MCF 10A (cell line): ENCODE results near the gene ARHGEF4. TPM values are rescaled to one million over a fixed set of nuclear protein-coding genes. Genes with fewer than 3 reads are reported as not detected.
A peak's percentile ranks its signal among the peaks of the same experiment; 100 is the strongest.

Experiments
- BruUV-seq: library from RNA; stranded (reverse); fragments of 400-500 nt; replicated peaks from 2 replicates; lab custom pipeline; 2021; lab: Mats Ljungman, UMichigan
- CTCF ChIA-PET: fragments of 300-600 bp; sonication (Branson Sonifier 250); formaldehyde crosslinking; extraction: SDS; loops from one replicate; lab custom pipeline; 2021; ENCODE audit warnings: antibody characterized with exemption, inconsistent platforms; lab: Yijun Ruan, JAX
- POLR2A ChIA-PET: fragments of 300-600, 350-650 bp; sonication (Branson Sonifier 250); formaldehyde crosslinking; extraction: SDS; loops from one replicate; lab custom pipeline; 2020; ENCODE audit warnings: antibody characterized with exemption, inconsistent platforms; lab: Yijun Ruan, JAX
- DNase-seq: peaks from one replicate; pipeline ENCODE4 v3.0.0-alpha.2; 2018; ENCODE audit not compliant: unreplicated experiment
- H3K27ac Mint-ChIP-seq: one replicate; pipeline ENCODE4 v1.8.0; 2022; ENCODE audit warnings: mild to moderate bottlenecking, low read depth, mixed read lengths; ENCODE audit not compliant: unreplicated experiment
- H3K27me3 Mint-ChIP-seq: one replicate; pipeline ENCODE4 v1.8.0; 2022; ENCODE audit warnings: mixed read lengths; ENCODE audit not compliant: insufficient read depth, unreplicated experiment
- H3K36me3 Mint-ChIP-seq: one replicate; pipeline ENCODE4 v1.8.0; 2022; ENCODE audit warnings: mild to moderate bottlenecking, moderate library complexity, mixed read lengths; ENCODE audit not compliant: insufficient read depth, unreplicated experiment
- H3K4me1 Mint-ChIP-seq: one replicate; pipeline ENCODE4 v1.8.0; 2022; ENCODE audit warnings: mixed read lengths; ENCODE audit not compliant: insufficient read depth, unreplicated experiment
- H3K4me3 Mint-ChIP-seq: one replicate; pipeline ENCODE4 v1.8.0; 2022; ENCODE audit warnings: mild to moderate bottlenecking, moderate library complexity, mixed read lengths; ENCODE audit not compliant: unreplicated experiment
- H3K9me3 Mint-ChIP-seq: one replicate; pipeline ENCODE4 v1.8.0; 2022; ENCODE audit warnings: mixed read lengths; ENCODE audit not compliant: unreplicated experiment
- intact Hi-C: fragments of 100-400 bp; cut with micrococcal nuclease; formaldehyde crosslinking; loops from 2 replicates; pipeline ENCODE4 v1.14.1; 2022
- total RNA-seq: library from RNA; stranded (reverse); gene quantifications from 2 replicates; pipeline ENCODE4 v1.2.3, GENCODE V29; 2022
- TF ChIP-seq, protein P1 (sequence below): fragments of 200-600 bp; IDR thresholded peaks from one replicate; pipeline ENCODE4 v1.8.0; 2022; ENCODE audit warnings: antibody characterized with exemption, mild to moderate bottlenecking; ENCODE audit not compliant: unreplicated experiment

The ARHGEF4 gene
- total RNA-seq, 1 experiment from 2014 or later = 52.0 TPM

DNA sequence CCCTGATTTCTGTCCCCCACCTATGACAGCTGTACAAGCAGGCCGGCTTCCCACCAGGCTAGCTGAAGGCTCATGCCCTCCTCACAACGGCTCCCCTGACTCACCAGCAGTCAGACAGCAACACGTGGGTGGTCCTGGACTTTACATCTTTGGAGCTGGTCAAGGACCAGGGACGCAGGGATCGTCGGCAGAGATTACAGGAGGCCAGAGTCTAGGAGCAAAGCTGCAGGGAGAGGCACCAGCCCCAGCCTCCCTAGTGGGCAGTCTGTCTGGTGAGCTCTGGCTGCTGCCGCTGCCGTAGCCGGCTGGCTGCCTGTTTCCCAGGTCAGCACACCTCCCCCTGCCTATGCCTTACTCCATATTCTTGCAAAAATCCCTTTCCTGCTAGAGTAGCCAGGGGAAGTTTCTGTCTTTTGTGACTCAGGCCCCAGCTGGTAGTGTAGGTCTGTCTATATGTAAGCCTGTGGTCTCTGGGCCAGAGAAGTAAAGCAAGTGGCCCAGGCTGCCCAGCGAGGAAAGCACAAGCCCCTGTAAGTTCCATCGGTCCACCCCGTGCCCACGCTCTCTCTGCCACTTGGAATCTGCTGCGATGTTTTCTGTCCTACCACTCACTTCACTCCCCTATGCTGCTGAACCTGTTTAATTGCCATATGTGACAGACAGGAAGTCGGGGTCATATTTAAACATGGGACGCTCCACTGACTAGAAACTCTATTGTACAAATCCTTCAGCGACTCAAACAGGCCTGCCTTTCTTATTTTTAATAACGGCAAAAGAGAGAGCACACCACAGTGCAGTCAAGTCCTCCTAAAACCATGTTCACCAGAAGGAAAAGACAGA, 2.4 kb upstream of the ARHGEF4 start:
- peaks cover 34% of the 10 kb centered on the region for H3K4me1 Mint-ChIP-seq
- no peak overlapping the region for H3K4me3 Mint-ChIP-seq
- ChIA-PET CTCF (interaction anchor here (0.7 to 0.8 kb wide), 2 partner anchors 33 to 40 kb away, joined by 4 to 6 read pairs; no protein-coding TSS in a partner anchor), POLR2A (no interaction called here)
- no TSS peak for BruUV-seq
- intact Hi-C loops = no loop called here
- no peaks in the 10 kb centered on the region for H3K9me3 Mint-ChIP-seq
- no peaks in the 10 kb centered on the region for H3K27me3 Mint-ChIP-seq
- TF ChIP-seq, protein P1, sequence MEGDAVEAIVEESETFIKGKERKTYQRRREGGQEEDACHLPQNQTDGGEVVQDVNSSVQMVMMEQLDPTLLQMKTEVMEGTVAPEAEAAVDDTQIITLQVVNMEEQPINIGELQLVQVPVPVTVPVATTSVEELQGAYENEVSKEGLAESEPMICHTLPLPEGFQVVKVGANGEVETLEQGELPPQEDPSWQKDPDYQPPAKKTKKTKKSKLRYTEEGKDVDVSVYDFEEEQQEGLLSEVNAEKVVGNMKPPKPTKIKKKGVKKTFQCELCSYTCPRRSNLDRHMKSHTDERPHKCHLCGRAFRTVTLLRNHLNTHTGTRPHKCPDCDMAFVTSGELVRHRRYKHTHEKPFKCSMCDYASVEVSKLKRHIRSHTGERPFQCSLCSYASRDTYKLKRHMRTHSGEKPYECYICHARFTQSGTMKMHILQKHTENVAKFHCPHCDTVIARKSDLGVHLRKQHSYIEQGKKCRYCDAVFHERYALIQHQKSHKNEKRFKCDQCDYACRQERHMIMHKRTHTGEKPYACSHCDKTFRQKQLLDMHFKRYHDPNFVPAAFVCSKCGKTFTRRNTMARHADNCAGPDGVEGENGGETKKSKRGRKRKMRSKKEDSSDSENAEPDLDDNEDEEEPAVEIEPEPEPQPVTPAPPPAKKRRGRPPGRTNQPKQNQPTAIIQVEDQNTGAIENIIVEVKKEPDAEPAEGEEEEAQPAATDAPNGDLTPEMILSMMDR = no peak
- DNase-seq = peak; percentile 14
- peaks cover 2% of the 10 kb centered on the region for H3K36me3 Mint-ChIP-seq
- H3K27ac Mint-ChIP-seq = no peak overlapping the region

DNA sequence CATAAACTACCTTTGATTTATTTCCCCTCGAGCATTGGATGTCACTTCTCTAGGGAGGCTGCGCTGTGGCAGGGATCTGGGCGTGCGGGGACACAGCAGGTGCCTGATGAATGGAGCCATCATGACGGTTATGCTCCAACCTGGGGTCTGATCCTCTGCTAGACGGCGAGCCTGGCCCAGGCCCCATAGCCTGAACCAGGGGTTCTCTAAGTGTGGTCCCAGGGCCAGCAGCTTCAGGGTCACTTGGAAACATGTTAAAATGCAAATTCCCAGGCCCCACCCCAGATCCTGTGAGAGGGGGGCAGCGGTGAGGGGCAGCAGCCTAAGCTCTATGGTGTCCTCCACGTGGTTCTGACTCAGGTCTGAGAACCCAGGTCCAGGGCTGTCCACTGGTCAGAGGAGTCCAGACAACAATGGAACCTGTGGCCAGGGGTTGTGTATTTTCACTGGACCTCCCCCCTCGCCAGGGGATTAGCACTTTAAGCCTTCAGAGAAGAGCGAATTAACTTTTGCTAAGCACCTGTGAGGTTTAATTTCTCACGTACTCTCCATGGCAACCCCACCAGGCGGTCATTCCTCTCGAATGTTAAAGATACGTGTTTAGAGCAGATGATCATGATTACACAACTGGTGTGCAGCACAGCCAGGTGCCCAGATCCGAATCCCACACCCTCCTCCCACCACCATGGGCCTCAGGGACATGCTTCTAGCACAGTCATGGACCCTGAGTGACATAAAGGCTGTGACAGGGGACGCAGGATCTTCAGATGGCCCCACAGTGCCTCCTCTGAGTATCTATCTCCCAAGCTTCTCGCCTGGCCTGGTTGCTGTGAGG, 1.6 kb upstream of the ARHGEF4 start:
- no peaks in the 10 kb centered on the region for H3K9me3 Mint-ChIP-seq
- peaks cover 33% of the 10 kb centered on the region for H3K4me1 Mint-ChIP-seq
- intact Hi-C loops = loop anchor here (5.0 kb wide), 1 partner anchor 37 kb away; no protein-coding TSS in a partner anchor
- TF ChIP-seq, protein P1 = no peak
- DNase-seq = no peak
- ChIA-PET CTCF (interaction anchor here (0.9 to 4.4 kb wide), 2 partner anchors 26 to 39 kb away, joined by 3 to 34 read pairs; no protein-coding TSS in a partner anchor), POLR2A (interaction anchor here (1.5 to 3.4 kb wide), 4 partner anchors 7 to 30 kb away, joined by 3 to 39 read pairs (median 14); no protein-coding TSS in a partner anchor)
- H3K27me3 Mint-ChIP-seq = no peaks in the 10 kb centered on the region
- H3K27ac Mint-ChIP-seq = no peak overlapping the region
- H3K4me3 Mint-ChIP-seq = no peak overlapping the region
- BruUV-seq = no TSS peak
- H3K36me3 Mint-ChIP-seq = peaks cover 6% of the 10 kb centered on the region

DNA sequence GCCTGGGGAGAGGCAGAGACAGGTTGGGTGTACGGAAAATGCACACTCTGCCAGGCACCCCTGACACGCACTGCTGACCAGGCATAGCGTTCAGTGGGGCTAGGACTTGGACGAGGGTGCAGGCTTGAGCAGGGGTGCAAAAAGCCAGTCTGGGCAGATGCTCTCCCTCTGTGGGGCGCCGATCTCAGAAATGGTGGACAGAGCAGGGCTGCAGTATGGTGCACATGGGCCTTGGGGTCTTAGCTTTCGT, 1.0 kb upstream of the ARHGEF4 start:
- Mint-ChIP-seq H3K36me3 (peaks cover 6% of the 10 kb centered on the region), H3K9me3 (no peaks in the 10 kb centered on the region), H3K27me3 (no peaks in the 10 kb centered on the region), H3K4me1 (peaks cover 28% of the 10 kb centered on the region), H3K4me3 (no peak overlapping the region), H3K27ac (no peak overlapping the region)
- no peak for DNase-seq
- CTCF ChIA-PET = interaction anchor here (0.7 to 4.4 kb wide), 4 partner anchors 27 to 467 kb away, joined by 3 to 34 read pairs (median 4); no protein-coding TSS in a partner anchor
- TF ChIP-seq, protein P1 = no peak
- intact Hi-C loops = loop anchor here (1.0 to 5.0 kb wide), 3 partner anchors 27 to 37 kb away; no protein-coding TSS in a partner anchor
- no TSS peak for BruUV-seq
- POLR2A ChIA-PET = interaction anchor here (0.7 to 3.4 kb wide), 8 partner anchors 8 to 40 kb away, joined by 3 to 39 read pairs (median 4); no protein-coding TSS in a partner anchor
